Colonic mucosa (tissue), 4 donors: Measurements from ENCODE around the gene DERA. TPM values are rescaled to one million over a fixed set of nuclear protein-coding genes. Genes with fewer than 3 reads are reported as not detected.
A peak's percentile ranks its signal among the peaks of the same experiment; 100 is the strongest.
"Not testable (repeated sequence)": the region's sequence is repeated elsewhere in the genome, so short reads cannot be mapped to it uniquely, and the experiment has no call there.

ENCODE experiments used
- DNase-seq: peaks from one replicate; pipeline ENCODE4 v3.0.0-alpha.2; 2020
- H3K27ac ChIP-seq: fragments of 200-600 bp; one replicate; pipeline ENCODE4 v1.8.0; 2021
- H3K27me3 ChIP-seq: fragments of 200-600 bp; one replicate; pipeline ENCODE4 v1.8.0; 2021
- H3K36me3 ChIP-seq: fragments of 200-600 bp; one replicate; pipeline ENCODE4 v1.8.0; 2021
- H3K4me1 ChIP-seq: fragments of 200-600 bp; one replicate; pipeline ENCODE4 v1.8.0; 2021; ENCODE audit warnings: mild to moderate bottlenecking
- H3K4me3 ChIP-seq: fragments of 200-600 bp; one replicate; pipeline ENCODE4 v1.8.0; 2021
- H3K9ac ChIP-seq, 2 donors: one replicate each; pipeline ENCODE4 v1.7.0; 2013; ENCODE audit warnings: control low read depth in 2 of 2, low read depth in 2 of 2, low read length in 2 of 2
- H3K9me3 ChIP-seq: fragments of 200-600 bp; one replicate; pipeline ENCODE4 v1.8.0; 2021
- intact Hi-C: fragments of 100-400 bp; cut with DNase I; formaldehyde crosslinking; loops from one replicate; pipeline ENCODE4 v1.14.1; 2022
- total RNA-seq, 2 donors: library from RNA; stranded (reverse); fragmentation: NEBNext Ultra II Directional in 1 of 2; extraction: Animal tissue kit (Norgen Biotek cat#: 25700) in 1 of 2; gene quantifications; one replicate each; pipeline ENCODE4 v1.2.1, GENCODE V29; 2021
- TF ChIP-seq, protein P1 (sequence below): fragments of 200-600 bp; IDR thresholded peaks from one replicate; pipeline ENCODE4 v1.8.0; 2022; ENCODE audit warnings: antibody characterized with exemption, mild to moderate bottlenecking
- donor health status: healthy.
- donor health status: DM: no; HTN: no; CAD: no.
- donor health status: DM: no; HTN: no; CAD: no.

DERA gene
- total RNA-seq, 2 donors from 2014 or later, result 44.0 to 61.2 TPM

DNA sequence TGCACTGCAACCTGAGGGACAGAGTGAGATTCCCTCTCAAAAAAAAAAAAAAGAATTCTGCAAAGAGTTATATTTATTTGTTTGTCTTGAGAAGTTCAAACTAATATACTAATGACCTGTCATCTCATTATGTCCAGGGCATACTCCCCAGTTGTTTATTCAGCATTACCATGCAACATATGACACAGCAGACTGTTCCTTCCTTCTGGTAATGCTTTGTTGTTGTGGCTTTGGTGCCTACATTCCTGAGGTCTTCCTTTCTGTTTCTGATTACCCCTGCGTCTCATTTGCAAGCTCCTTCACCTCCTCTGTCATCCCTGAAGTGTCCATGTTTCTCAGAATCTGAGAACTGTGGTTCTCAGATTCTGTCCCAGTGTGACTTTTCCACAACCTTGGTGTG is 55.3 kb downstream of the DERA start:
- TF ChIP-seq, protein P1, sequence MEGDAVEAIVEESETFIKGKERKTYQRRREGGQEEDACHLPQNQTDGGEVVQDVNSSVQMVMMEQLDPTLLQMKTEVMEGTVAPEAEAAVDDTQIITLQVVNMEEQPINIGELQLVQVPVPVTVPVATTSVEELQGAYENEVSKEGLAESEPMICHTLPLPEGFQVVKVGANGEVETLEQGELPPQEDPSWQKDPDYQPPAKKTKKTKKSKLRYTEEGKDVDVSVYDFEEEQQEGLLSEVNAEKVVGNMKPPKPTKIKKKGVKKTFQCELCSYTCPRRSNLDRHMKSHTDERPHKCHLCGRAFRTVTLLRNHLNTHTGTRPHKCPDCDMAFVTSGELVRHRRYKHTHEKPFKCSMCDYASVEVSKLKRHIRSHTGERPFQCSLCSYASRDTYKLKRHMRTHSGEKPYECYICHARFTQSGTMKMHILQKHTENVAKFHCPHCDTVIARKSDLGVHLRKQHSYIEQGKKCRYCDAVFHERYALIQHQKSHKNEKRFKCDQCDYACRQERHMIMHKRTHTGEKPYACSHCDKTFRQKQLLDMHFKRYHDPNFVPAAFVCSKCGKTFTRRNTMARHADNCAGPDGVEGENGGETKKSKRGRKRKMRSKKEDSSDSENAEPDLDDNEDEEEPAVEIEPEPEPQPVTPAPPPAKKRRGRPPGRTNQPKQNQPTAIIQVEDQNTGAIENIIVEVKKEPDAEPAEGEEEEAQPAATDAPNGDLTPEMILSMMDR, result no peak
- Histone ChIP-seq H3K4me1 (no peaks in the 10 kb centered on the region), H3K27me3 (no peaks in the 10 kb centered on the region), H3K9ac (no peak overlapping the region), H3K4me3 (no peak overlapping the region), H3K9me3 (no peaks in the 10 kb centered on the region), H3K27ac (no peak overlapping the region), H3K36me3 (no peaks in the 10 kb centered on the region)
- intact Hi-C loops, result no loop called here
- no peak for DNase-seq

DNA sequence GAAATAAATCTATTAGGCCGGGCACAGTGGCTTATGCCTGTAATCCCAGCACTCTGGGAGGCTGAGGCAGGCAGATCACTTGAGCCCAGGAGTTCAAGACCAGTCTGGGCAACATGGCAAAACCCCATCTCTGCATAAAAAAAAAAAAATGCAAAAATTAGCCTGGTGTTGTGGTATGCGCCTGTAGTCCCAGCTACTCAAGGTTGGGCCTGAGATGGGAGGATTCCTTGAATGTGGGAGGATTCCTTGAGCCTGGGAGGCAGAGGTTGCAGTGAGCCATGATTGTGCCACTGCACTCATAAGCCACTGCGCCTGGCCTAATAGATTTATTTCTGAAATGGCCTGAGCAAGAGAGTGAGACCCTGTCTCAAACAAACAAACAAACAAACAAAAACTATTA is 55.9 kb downstream of the DERA start:
- H3K4me1 ChIP-seq, H3K27ac ChIP-seq, H3K36me3 ChIP-seq, H3K9me3 ChIP-seq, H3K27me3 ChIP-seq, intact Hi-C loops, H3K9ac ChIP-seq, H3K4me3 ChIP-seq, DNase-seq: not testable (repeated sequence)

- intact Hi-C loops, result no loop called here
- no peaks in the 10 kb centered on the region for H3K36me3 ChIP-seq
- TF ChIP-seq, protein P1, result no peak
- H3K4me3 ChIP-seq, result no peak overlapping the region
- H3K9ac ChIP-seq, result no peak overlapping the region
- no peak overlapping the region for H3K27ac ChIP-seq
- DNase-seq, result no peak
- no peaks in the 10 kb centered on the region for H3K4me1 ChIP-seq
- no peaks in the 10 kb centered on the region for H3K27me3 ChIP-seq
- no peaks in the 10 kb centered on the region for H3K9me3 ChIP-seq
These were observed 60.1 kb downstream of the DERA start for GRCh38 chr12:15971211-15971610.

- H3K4me1 ChIP-seq, result no peaks in the 10 kb centered on the region
- intact Hi-C loops, result no loop called here
- no peaks in the 10 kb centered on the region for H3K36me3 ChIP-seq
- no peak for DNase-seq
- H3K9ac ChIP-seq, result no peak overlapping the region
- no peaks in the 10 kb centered on the region for H3K9me3 ChIP-seq
- TF ChIP-seq, protein P1, result no peak
- H3K4me3 ChIP-seq, result no peak overlapping the region
- H3K27me3 ChIP-seq, result no peaks in the 10 kb centered on the region
- H3K27ac ChIP-seq, result no peak overlapping the region
These were observed 61.8 kb downstream of the DERA start for GRCh38 chr12:15972894-15973293.

GRCh38 chr12:15977999-15978951 is 67.1 kb downstream of the DERA start:
- intact Hi-C loops, result no loop called here
- Histone ChIP-seq H3K4me1 (no peaks in the 10 kb centered on the region), H3K27me3 (no peaks in the 10 kb centered on the region), H3K9me3 (no peaks in the 10 kb centered on the region), H3K4me3 (no peak overlapping the region), H3K27ac (peak overlapping the region; percentile 42), H3K9ac (no peak overlapping the region), H3K36me3 (no peaks in the 10 kb centered on the region)
- TF ChIP-seq, protein P1, result no peak
- DNase-seq, result no peak
